ENCODE results near the gene RAB17.

Gene RAB17

GRCh38 chr2:237527766-237528165, 62.8 kb downstream of the RAB17 start:
- no peak for TF ChIP-seq MYC (IDR thresholded peaks at IDR 0.05; ENCODE audit: low read depth, low read length)
- no peak for TF ChIP-seq CTCF (IDR thresholded peaks at IDR 0.05; ENCODE audit: low read depth, low read length)
- TF ChIP-seq POLR2A (IDR thresholded peaks at IDR 0.05; ENCODE audit: extremely low read depth, insufficient read length) = no peak
- TF ChIP-seq MAX (IDR thresholded peaks at IDR 0.05; ENCODE audit: low read depth, low read length) = no peak
- no peak for DNase-seq (ENCODE audit: low read depth)
- H3K4me3 ChIP-seq (ENCODE audit: low read depth, low read length) = no peak overlapping the region

GRCh38 chr2:237527233-237527632, 63.3 kb downstream of the RAB17 start:
- TF ChIP-seq MYC (IDR thresholded peaks at IDR 0.05; ENCODE audit: low read depth, low read length) = no peak
- TF ChIP-seq CTCF (IDR thresholded peaks at IDR 0.05; ENCODE audit: low read depth, low read length) = no peak
- TF ChIP-seq POLR2A (IDR thresholded peaks at IDR 0.05; ENCODE audit: extremely low read depth, insufficient read length) = no peak
- no peak for TF ChIP-seq MAX (IDR thresholded peaks at IDR 0.05; ENCODE audit: low read depth, low read length)
- no peak overlapping the region for H3K4me3 ChIP-seq (ENCODE audit: low read depth, low read length)
- DNase-seq (ENCODE audit: low read depth) = no peak

- TF ChIP-seq POLR2A (IDR thresholded peaks at IDR 0.05; ENCODE audit: extremely low read depth, insufficient read length) (no peak), CTCF (IDR thresholded peaks at IDR 0.05; ENCODE audit: low read depth, low read length) (no peak), MAX (IDR thresholded peaks at IDR 0.05; ENCODE audit: low read depth, low read length) (no peak), MYC (IDR thresholded peaks at IDR 0.05; ENCODE audit: low read depth, low read length) (no peak)
- no peak for DNase-seq (ENCODE audit: low read depth)
- H3K4me3 ChIP-seq (ENCODE audit: low read depth, low read length) = no peak overlapping the region
These were observed 64.9 kb downstream of the RAB17 start for GRCh38 chr2:237525559-237526157.

- H3K4me3 ChIP-seq (ENCODE audit: low read depth, low read length) = no peak overlapping the region
- DNase-seq (ENCODE audit: low read depth) = no peak
- TF ChIP-seq MAX (IDR thresholded peaks at IDR 0.05; ENCODE audit: low read depth, low read length) = no peak
These were observed 65.9 kb downstream of the RAB17 start for GRCh38 chr2:237524631-237525030.
